K562 (cell line): ENCODE measurements around the gene LRFN2. TPM values are rescaled to one million over a fixed set of nuclear protein-coding genes. Genes with fewer than 3 reads are reported as not detected.

Source experiments
- ATAC-seq: fragments of 200-7000 bp; cut with Tn5 transposase; 3 replicates; pipeline ENCODE4 v1.9.1; 2020; ENCODE audit warnings: moderate library complexity
- BruUV-seq: library from RNA; stranded (reverse); fragments of 400-500 nt; replicated peaks from 2 replicates; lab custom pipeline; 2021; lab: Mats Ljungman, UMichigan
- CTCF ChIA-PET: fragments of 300-600 bp; formaldehyde crosslinking; extraction: SDS; loops from one replicate; lab custom pipeline; 2021; ENCODE audit warnings: low intra/inter-chr PET ratio; lab: Yijun Ruan, JAX
- POLR2A ChIA-PET: fragments of 300-600, 350-650 bp; sonication (Branson Sonifier 250); formaldehyde crosslinking; extraction: SDS; loops from one replicate; lab custom pipeline; 2021; ENCODE audit warnings: antibody characterized with exemption, inconsistent platforms; lab: Yijun Ruan, JAX
- DNase-seq, 4 experiments: peaks; one replicate each; pipeline versions ENCODE4 v3.0.0 to v3.0.0-alpha.2; 2011 to 2018; ENCODE audit warnings: low spot score in 3 of 4, mixed read lengths in 3 of 4; ENCODE audit errors: extremely low read depth in 1 of 4
- FAIRE-seq: peaks from 2 replicates; lab custom pipeline; 2011; peaks lifted over from hg19 to GRCh38; lab: Jason Lieb, UNC
- H2AFZ ChIP-seq: 2 replicates; pipeline ENCODE4 v1.6.0; 2011; ENCODE audit warnings: low read depth, low read length, control low read depth, inconsistent platforms
- H3K27ac ChIP-seq: fragments of 200-600 bp; 3 replicates; pipeline ENCODE4 v1.8.0; 2011; ENCODE audit warnings: low read depth, mild to moderate bottlenecking, control low read depth, inconsistent platforms, low read length, moderate library complexity, mixed read lengths; ENCODE audit errors: extremely low read depth
- H3K27me3 ChIP-seq, 2 experiments: fragments of 300-600 bp in 1 of 2; 2 replicates in 1 of 2; 3 replicates in 1 of 2; pipeline versions ENCODE4 v1.6.0 to v1.8.0; 2011; ENCODE audit warnings: inconsistent platforms in 2 of 2, low read length in 2 of 2, mild to moderate bottlenecking in 1 of 2, mixed read lengths in 1 of 2, moderate library complexity in 1 of 2; ENCODE audit not compliant: control insufficient read depth in 2 of 2, insufficient read depth in 2 of 2
- H3K36me3 ChIP-seq: fragments of 300-600 bp; 3 replicates; pipeline ENCODE4 v1.8.0; 2011; ENCODE audit warnings: mild to moderate bottlenecking, low read length, inconsistent platforms; ENCODE audit not compliant: control insufficient read depth, insufficient read depth
- H3K4me1 ChIP-seq, 2 experiments: fragments of 200-600 bp in 1 of 2; replicated peaks in 1 of 2; 2 replicates in 1 of 2; 3 replicates in 1 of 2; pipeline versions ENCODE4 v1.5.1 to v1.8.0; 2011; ENCODE audit warnings: inconsistent platforms in 2 of 2, low read length in 2 of 2, mild to moderate bottlenecking in 1 of 2, mixed read lengths in 1 of 2, moderate library complexity in 1 of 2; ENCODE audit not compliant: control insufficient read depth in 2 of 2, insufficient read depth in 2 of 2
- H3K4me2 ChIP-seq: 2 replicates; pipeline ENCODE4 v1.6.1; 2011; ENCODE audit warnings: low read length, control low read depth, inconsistent platforms, mixed read lengths; ENCODE audit not compliant: insufficient read depth
- H3K4me3 ChIP-seq: fragments of 200-600 bp; sonication (generic), shearing (Covaris generic); 2 replicates; pipeline ENCODE4 v1.5.1; 2016; ENCODE audit warnings: control low read depth, inconsistent platforms
- H3K79me2 ChIP-seq: fragments of 200-600 bp; 3 replicates; pipeline ENCODE4 v1.8.0; 2011; ENCODE audit warnings: low read length, inconsistent platforms; ENCODE audit not compliant: control insufficient read depth, insufficient read depth
- H3K9ac ChIP-seq, 2 experiments: 2 replicates each; pipeline versions ENCODE4 v1.6.0 to v1.6.1; 2011; ENCODE audit warnings: low read depth in 2 of 2, low read length in 2 of 2, control low read depth in 1 of 2, inconsistent platforms in 1 of 2, mild to moderate bottlenecking in 1 of 2, mixed read lengths in 1 of 2; ENCODE audit not compliant: insufficient read depth in 1 of 2
- H3K9me1 ChIP-seq: one replicate; pipeline ENCODE4 v1.6.0; 2011; ENCODE audit warnings: inconsistent platforms, mild to moderate bottlenecking, low read length, moderate library complexity; ENCODE audit not compliant: control insufficient read depth, insufficient read depth
- H3K9me3 ChIP-seq: replicated peaks from 2 replicates; pipeline ENCODE4 v1.5.1; 2011; ENCODE audit warnings: low read depth, low read length, inconsistent platforms; ENCODE audit not compliant: control insufficient read depth, insufficient read depth
- H4K20me1 ChIP-seq: replicated peaks from 2 replicates; pipeline ENCODE4 v1.6.1; 2011; ENCODE audit warnings: low read length, inconsistent platforms, mixed read lengths; ENCODE audit not compliant: control insufficient read depth, insufficient read depth
- XRCC3 ChIP-seq: fragments of 450-650 bp; IDR thresholded peaks from 2 replicates; pipeline ENCODE4 v1.6.1; 2017; ENCODE audit warnings: mild to moderate bottlenecking, moderate library complexity
- ZNF668 ChIP-seq: fragments of 250-450 bp; sonication (Bioruptor Pico); IDR thresholded peaks from 2 replicates; pipeline ENCODE4 v1.8.0; 2022; ENCODE audit warnings: mild to moderate bottlenecking, inconsistent platforms
- WGBS: fragments of 100-300 bp; shearing (Covaris generic); methylation state at CpG from one replicate; pipeline ENCODE4 v1.1.6; 2016; ENCODE audit warnings: low coverage, mixed read lengths; ENCODE audit not compliant: insufficient coverage; ENCODE audit errors: missing lambda C conversion rate; 5-methylcytosine and 5-hydroxymethylcytosine counted together
- in situ Hi-C: fragments of 300-500 bp; cut with MboI; formaldehyde crosslinking; loops from 4 replicates; pipeline ENCODE4 v1.15.0; 2018; ENCODE audit warnings: inconsistent platforms, mixed read lengths
- intact Hi-C: fragments of 100-400 bp; cut with micrococcal nuclease; formaldehyde crosslinking; loops from 2 replicates; pipeline ENCODE4 v1.14.2; 2022
- polyA plus RNA-seq, 8 experiments: library from polyadenylated mRNA; depleted of rRNA in 4 of 8; stranded (reverse) in 5 of 8; unstranded in 3 of 8; fragments of >200 nt; fragmentation: Nextera tagmentation in 2 of 8; fragmentation: Illumina TruSeq in 1 of 8; extraction: Ambion mirVana in 2 of 8; extraction: Trizol in 1 of 8; gene quantifications; 2 replicates each; pipeline versions ENCODE4 v1.2.1 to v1.2.3, GENCODE V29; 2011 to 2014; ENCODE audit warnings: inconsistent platforms in 1 of 8, missing spikeins in 1 of 8
- total RNA-seq, 7 experiments: library from RNA; depleted of rRNA in 6 of 7; stranded (reverse); fragments of >200 nt in 6 of 7; fragmentation: Illumina TruSeq in 2 of 7; extraction: Trizol in 2 of 7; gene quantifications; 2 replicates each; pipeline versions ENCODE4 v1.2.1 to v1.2.3, GENCODE V29; 2011 to 2021; ENCODE audit warnings: low replicate concordance in 1 of 7
- TF ChIP-seq, protein P1 (sequence below): sonication (generic); formaldehyde crosslinking; IDR thresholded peaks from 2 replicates; pipeline ENCODE4 v1.8.1; 2022; ENCODE audit warnings: missing genetic modification reagents

Gene LRFN2
- total and polyA plus RNA-seq, 9 of the 15 experiments (the other 6 are each of a cell fraction or from before 2014, with no cell fraction given), result not detected

DNA sequence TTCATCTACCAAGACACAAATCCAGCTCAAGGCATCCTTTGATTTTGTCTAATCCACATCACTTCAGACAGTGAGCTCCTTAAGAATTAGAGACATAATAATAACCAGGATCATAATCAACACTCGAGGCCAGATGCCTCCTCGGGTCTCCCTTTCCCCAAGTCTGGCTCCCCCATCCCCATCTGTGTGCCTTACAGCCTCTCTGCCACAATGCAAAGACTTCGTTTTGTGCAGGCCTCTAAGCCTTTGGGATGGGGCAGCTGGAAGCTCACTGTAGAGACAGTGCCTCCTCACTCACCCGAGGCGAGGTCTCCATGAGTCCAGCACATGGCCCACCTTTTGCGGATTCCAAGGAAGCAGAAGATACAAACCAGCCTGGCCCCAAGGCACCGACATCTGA lies 30.3 kb downstream of the LRFN2 start:
- TF ChIP-seq, protein P1, sequence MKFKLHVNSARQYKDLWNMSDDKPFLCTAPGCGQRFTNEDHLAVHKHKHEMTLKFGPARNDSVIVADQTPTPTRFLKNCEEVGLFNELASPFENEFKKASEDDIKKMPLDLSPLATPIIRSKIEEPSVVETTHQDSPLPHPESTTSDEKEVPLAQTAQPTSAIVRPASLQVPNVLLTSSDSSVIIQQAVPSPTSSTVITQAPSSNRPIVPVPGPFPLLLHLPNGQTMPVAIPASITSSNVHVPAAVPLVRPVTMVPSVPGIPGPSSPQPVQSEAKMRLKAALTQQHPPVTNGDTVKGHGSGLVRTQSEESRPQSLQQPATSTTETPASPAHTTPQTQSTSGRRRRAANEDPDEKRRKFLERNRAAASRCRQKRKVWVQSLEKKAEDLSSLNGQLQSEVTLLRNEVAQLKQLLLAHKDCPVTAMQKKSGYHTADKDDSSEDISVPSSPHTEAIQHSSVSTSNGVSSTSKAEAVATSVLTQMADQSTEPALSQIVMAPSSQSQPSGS (CRISPR knock-in tag), result no peak
- 0 out of 2 replicates have a peak, but pooled peaks cover 3% of the 10 kb centered on the region for H4K20me1 ChIP-seq
- no peaks in the 10 kb centered on the region for H3K79me2 ChIP-seq
- no peak overlapping the region for H2AFZ ChIP-seq
- H3K4me1 ChIP-seq, result no peaks in the 10 kb centered on the region
- in situ Hi-C loops (no loop called here), intact Hi-C loops (no loop called here)
- H3K4me3 ChIP-seq, result no peak overlapping the region
- no peaks in the 10 kb centered on the region for H3K9me1 ChIP-seq
- no peak overlapping the region for H3K27ac ChIP-seq
- WGBS, result 2% methylated on average over 7 of the region's 7 CpGs
- no peaks in the 10 kb centered on the region for H3K9me3 ChIP-seq
- ATAC-seq (no peak), DNase-seq (no peak), FAIRE-seq (no peak)
- H3K9ac ChIP-seq, result no peak overlapping the region
- H3K27me3 ChIP-seq, result peaks cover 0 to 10% of the 10 kb centered on the region in 2 experiments; a peak in 2 of 5 replicates
- CTCF ChIA-PET, result no interaction called here
- no peak overlapping the region for H3K4me2 ChIP-seq
- no TSS peak for BruUV-seq
- POLR2A ChIA-PET, result no interaction called here
- H3K36me3 ChIP-seq, result no peaks in the 10 kb centered on the region

DNA sequence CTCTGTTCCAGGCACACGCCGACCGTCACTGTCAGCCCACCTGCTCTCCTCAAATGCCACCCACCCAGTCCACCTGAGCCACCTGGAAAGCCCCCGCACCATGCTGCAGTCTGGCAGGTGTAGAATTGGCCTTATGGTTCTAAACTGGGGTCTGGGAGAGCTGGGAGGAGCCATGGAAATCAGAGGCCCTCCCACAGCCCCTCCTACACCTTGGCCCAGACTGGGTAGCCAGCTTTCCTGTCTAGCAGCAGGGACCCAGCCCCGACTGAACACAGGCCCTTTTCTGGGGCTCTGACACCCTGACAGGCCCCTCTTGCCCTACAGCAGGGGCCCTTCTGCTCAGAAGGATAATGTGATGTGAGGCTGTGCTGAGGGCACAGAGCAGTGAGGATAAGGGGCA lies 31.1 kb downstream of the LRFN2 start:
- in situ Hi-C loops, result no loop called here
- no peaks in the 10 kb centered on the region for H3K9me1 ChIP-seq
- no peak overlapping the region; a peak in 1 of 4 replicates for H3K9ac ChIP-seq
- FAIRE-seq (no peak), ATAC-seq (no peak)
- 0 out of 2 replicates have a peak, but pooled peaks cover 3% of the 10 kb centered on the region for H4K20me1 ChIP-seq
- peaks cover 0 to 10% of the 10 kb centered on the region in 2 experiments; a peak in 2 of 5 replicates for H3K27me3 ChIP-seq
- intact Hi-C loops, result no loop called here
- no peak overlapping the region for H3K4me3 ChIP-seq
- no peak overlapping the region for H3K27ac ChIP-seq
- 0% methylated on average over 4 of the region's 5 CpGs for WGBS
- H3K4me1 ChIP-seq, result no peaks in the 10 kb centered on the region
- TF ChIP-seq ZNF668 (CRISPR knock-in tag) (no peak), XRCC3 (no peak)
- TF ChIP-seq, all 486 proteins: peak for 0
- no peak for DNase-seq
- H3K4me2 ChIP-seq, result no peak overlapping the region
- POLR2A ChIA-PET, result no interaction called here
- CTCF ChIA-PET, result no interaction called here
- H3K36me3 ChIP-seq, result no peaks in the 10 kb centered on the region
- no peaks in the 10 kb centered on the region for H3K79me2 ChIP-seq
- H3K9me3 ChIP-seq, result no peaks in the 10 kb centered on the region
- H2AFZ ChIP-seq, result no peak overlapping the region
- no TSS peak for BruUV-seq
